HepG2 (cell line): Measurements from ENCODE around the gene STK4. TPM values are rescaled to one million over a fixed set of nuclear protein-coding genes. Genes with fewer than 3 reads are reported as not detected.

Experiments
- ATAC-seq: fragments of 200-7000 bp; cut with Tn5 transposase; 3 replicates; pipeline ENCODE4 v1.9.1; 2020; ENCODE audit warnings: mild to moderate bottlenecking, moderate library complexity
- BruUV-seq: library from RNA; stranded (reverse); fragments of 400-500 nt; replicated peaks from 2 replicates; lab custom pipeline; 2021; lab: Mats Ljungman, UMichigan
- CTCF ChIA-PET: fragments of 300-600 bp; formaldehyde crosslinking; extraction: SDS; loops from one replicate; lab custom pipeline; 2021; ENCODE audit warnings: low total read pairs, inconsistent platforms, low intra/inter-chr PET ratio; lab: Yijun Ruan, JAX
- POLR2A ChIA-PET: fragments of 350-600 bp; sonication (Branson Sonifier 250); formaldehyde crosslinking; loops from one replicate; lab custom pipeline; 2020; ENCODE audit warnings: antibody characterized with exemption, inconsistent platforms; lab: Yijun Ruan, JAX
- DNase-seq: peaks from one replicate; pipeline ENCODE4 v3.0.0-alpha.2; 2015; ENCODE audit warnings: low spot score
- FAIRE-seq: peaks from 3 replicates; lab custom pipeline; 2011; peaks lifted over from hg19 to GRCh38; lab: Jason Lieb, UNC
- H2AFZ ChIP-seq: one replicate; pipeline ENCODE4 v1.6.1; 2011; ENCODE audit warnings: low read length, inconsistent platforms
- H3K27ac ChIP-seq: fragments of 300-600 bp; 3 replicates; pipeline ENCODE4 v1.8.0; 2011; ENCODE audit warnings: mixed run types, mild to moderate bottlenecking, mixed read lengths, low read length, inconsistent platforms; ENCODE audit not compliant: insufficient read depth; ENCODE audit errors: extremely low read length
- H3K27me3 ChIP-seq, 2 experiments: fragments of 200-600 bp in 1 of 2; 2 replicates in 1 of 2; 3 replicates in 1 of 2; pipeline versions ENCODE4 v1.6.0 to v1.8.0; 2011; ENCODE audit warnings: low read length in 2 of 2, mild to moderate bottlenecking in 2 of 2, moderate library complexity in 2 of 2, inconsistent platforms in 1 of 2; ENCODE audit not compliant: insufficient read depth in 2 of 2, control insufficient read depth in 1 of 2
- H3K36me3 ChIP-seq, 2 experiments: fragments of 200-600 bp in 1 of 2; replicated peaks in 1 of 2; 2 replicates in 1 of 2; 3 replicates in 1 of 2; pipeline versions ENCODE4 v1.5.1 to v1.8.0; 2011; ENCODE audit warnings: low read length in 2 of 2, inconsistent platforms in 1 of 2; ENCODE audit not compliant: insufficient read depth in 2 of 2, control insufficient read depth in 1 of 2
- H3K4me1 ChIP-seq: 2 replicates; pipeline ENCODE4 v1.5.1; 2012; ENCODE audit warnings: low read length, inconsistent platforms; ENCODE audit not compliant: insufficient read depth
- H3K4me2 ChIP-seq: 2 replicates; pipeline ENCODE4 v1.6.0; 2011; ENCODE audit warnings: low read depth, low read length, inconsistent platforms
- H3K4me3 ChIP-seq, 3 experiments: fragments of 200-600 bp in 1 of 3; sonication (generic), shearing (Covaris generic) in 1 of 3; replicated peaks in 1 of 3; 2 replicates each; pipeline ENCODE4 v1.5.1; 2011 to 2016; ENCODE audit warnings: low read length in 3 of 3, inconsistent platforms in 2 of 3, low read depth in 2 of 3, mild to moderate bottlenecking in 2 of 3, control low read depth in 1 of 3, mixed read lengths in 1 of 3; ENCODE audit not compliant: insufficient read depth in 1 of 3
- H3K79me2 ChIP-seq: one replicate; pipeline ENCODE4 v1.6.1; 2011; ENCODE audit warnings: low read length, inconsistent platforms; ENCODE audit not compliant: insufficient read depth
- H3K9ac ChIP-seq: 2 replicates; pipeline ENCODE4 v1.6.0; 2011; ENCODE audit warnings: mild to moderate bottlenecking, low read depth, low read length, inconsistent platforms; ENCODE audit not compliant: insufficient read depth
- H3K9me3 ChIP-seq: 2 replicates; pipeline ENCODE4 v1.5.1; 2012; ENCODE audit warnings: mild to moderate bottlenecking, low read length
- H4K20me1 ChIP-seq: 2 replicates; pipeline ENCODE4 v1.6.0; 2011; ENCODE audit warnings: inconsistent platforms, mild to moderate bottlenecking, low read length, moderate library complexity; ENCODE audit not compliant: insufficient read depth
- AKAP8 ChIP-seq: sonication (generic); formaldehyde crosslinking; IDR thresholded peaks from 2 replicates; pipeline ENCODE4 v1.5.1; 2020; ENCODE audit warnings: mild to moderate bottlenecking, missing genetic modification reagents
- ATF7-NPFF ChIP-seq: sonication (generic); formaldehyde crosslinking; IDR thresholded peaks from 2 replicates; pipeline ENCODE4 v1.8.1; 2023; ENCODE audit warnings: mild to moderate bottlenecking, low read depth, missing genetic modification reagents, moderate library complexity
- BATF2 ChIP-seq: sonication (generic); formaldehyde crosslinking; IDR thresholded peaks from 2 replicates; pipeline ENCODE4 v1.8.0; 2022; ENCODE audit warnings: mild to moderate bottlenecking, missing genetic modification reagents, moderate library complexity
- CREB1 ChIP-seq, 2 experiments: fragments of 450-650 bp in 1 of 2; IDR thresholded peaks; 2 replicates each; pipeline ENCODE4 v1.6.1; 2016 to 2017; ENCODE audit warnings: control low read depth in 1 of 2, mild to moderate bottlenecking in 1 of 2, missing compliant biosample characterization in 1 of 2, missing genetic modification characterization in 1 of 2
- ERF ChIP-seq: IDR thresholded peaks from 2 replicates; pipeline ENCODE4 v1.6.1; 2018; ENCODE audit warnings: missing biosample characterization, missing genetic modification reagents
- HES4 ChIP-seq: sonication (generic); formaldehyde crosslinking; IDR thresholded peaks from 2 replicates; pipeline ENCODE4 v1.9.0; 2021; ENCODE audit warnings: mild to moderate bottlenecking, missing genetic modification reagents, borderline replicate concordance
- MZF1 ChIP-seq: sonication (generic); formaldehyde crosslinking; IDR thresholded peaks from 2 replicates; pipeline ENCODE4 v1.8.1; 2023; ENCODE audit warnings: mild to moderate bottlenecking, missing genetic modification reagents, borderline replicate concordance
- PHF20 ChIP-seq: sonication (generic); formaldehyde crosslinking; IDR thresholded peaks from 2 replicates; pipeline ENCODE4 v1.5.0; 2020; ENCODE audit warnings: mild to moderate bottlenecking, missing genetic modification reagents
- PHF8 ChIP-seq: sonication (generic); formaldehyde crosslinking; IDR thresholded peaks from 2 replicates; pipeline ENCODE4 v1.5.0; 2020; ENCODE audit warnings: missing genetic modification reagents
- PLRG1 ChIP-seq: fragments of 450-650 bp; conservative IDR thresholded peaks from 2 replicates; pipeline ENCODE4 v1.6.1; 2016
- RFX1 ChIP-seq: fragments of 450-650 bp; IDR thresholded peaks from 2 replicates; pipeline ENCODE4 v1.6.1; 2017
- RFX5 ChIP-seq: IDR thresholded peaks from 2 replicates; pipeline ENCODE4 v1.6.1; 2011; ENCODE audit warnings: low read depth, low read length, improper control_type of control experiment
- SRSF9 ChIP-seq: fragments of 200-400 bp; formaldehyde crosslinking; IDR thresholded peaks from 2 replicates; pipeline ENCODE4 v1.6.1; 2018; ENCODE audit warnings: borderline replicate concordance, mild to moderate bottlenecking, low read depth, low read length; ENCODE audit not compliant: insufficient read depth, poor library complexity, severe bottlenecking
- SSRP1 ChIP-seq: IDR thresholded peaks from 2 replicates; pipeline ENCODE4 v1.6.1; 2016; ENCODE audit warnings: control low read depth
- ZNF547 ChIP-seq: sonication (generic); formaldehyde crosslinking; IDR thresholded peaks from 2 replicates; pipeline ENCODE4 v1.5.1; 2020; ENCODE audit warnings: mild to moderate bottlenecking, missing genetic modification reagents
- ZNF639 ChIP-seq: conservative IDR thresholded peaks from 2 replicates; pipeline ENCODE4 v1.6.1; 2018; ENCODE audit warnings: missing genetic modification reagents
- ZNF710 ChIP-seq: sonication (generic); formaldehyde crosslinking; IDR thresholded peaks from 2 replicates; pipeline ENCODE4 v1.5.0; 2020; ENCODE audit warnings: mild to moderate bottlenecking, missing genetic modification reagents, borderline replicate concordance
- ZNF841 ChIP-seq: sonication (generic); formaldehyde crosslinking; IDR thresholded peaks from 2 replicates; pipeline ENCODE4 v1.8.1; 2023; ENCODE audit warnings: missing genetic modification reagents, borderline replicate concordance
- ZSCAN29 ChIP-seq: sonication (generic); formaldehyde crosslinking; conservative IDR thresholded peaks from 2 replicates; pipeline ENCODE4 v1.4.0; 2020; ENCODE audit warnings: mild to moderate bottlenecking, missing genetic modification reagents
- WGBS: methylation state at CpG from one replicate; pipeline ENCODE4 v1.1.6; 2017; ENCODE audit warnings: low lambda C conversion rate; 5-methylcytosine and 5-hydroxymethylcytosine counted together
- in situ Hi-C: cut with HindIII; loops from 2 replicates; pipeline ENCODE4 v1.10.0; 2017; ENCODE audit warnings: low pct_unique_long_range_greater_than_20kb; ENCODE audit not compliant: extremely low pct_ligation_motif_present
- intact Hi-C: fragments of 100-400 bp; cut with micrococcal nuclease; formaldehyde crosslinking; loops from one replicate; pipeline ENCODE4 v1.10.0; 2022; ENCODE audit not compliant: unreplicated experiment
- polyA plus RNA-seq, 8 experiments: library from polyadenylated mRNA; depleted of rRNA in 3 of 8; stranded (reverse) in 7 of 8; unstranded in 1 of 8; fragments of >200 nt; fragmentation: Illumina TruSeq in 4 of 8; extraction: Trizol in 4 of 8; gene quantifications; 2 replicates each; pipeline versions ENCODE4 v1.2.1 to v1.2.3, GENCODE V29; 2011 to 2016; ENCODE audit warnings: low read depth in 4 of 8, missing spikeins in 1 of 8, mixed read lengths in 1 of 8; ENCODE audit not compliant: insufficient read depth in 1 of 8
- total RNA-seq, 5 experiments: library from RNA; depleted of rRNA; stranded (reverse); fragments of >200 nt; fragmentation: Illumina TruSeq; extraction: Trizol; gene quantifications; 2 replicates each; pipeline ENCODE4 v1.2.3, GENCODE V29; 2016; ENCODE audit warnings: low read depth in 1 of 5

The STK4 gene
- total and polyA plus RNA-seq, 2 of the 13 experiments (the other 11 are each of a cell fraction or from before 2014, with no cell fraction given) = 25.6 to 38.3 TPM

GRCh38 chr20:45103072-45103471 lies 136.8 kb downstream of the STK4 start:
- H3K36me3 ChIP-seq = no peaks in the 10 kb centered on the region
- 34% methylated on average over 2 of the region's 2 CpGs for WGBS
- DNase-seq = no peak
- H3K27me3 ChIP-seq = peaks cover 1 to 35% of the 10 kb centered on the region in 2 experiments
- no peaks in the 10 kb centered on the region for H3K79me2 ChIP-seq
- no TSS peak for BruUV-seq
- H2AFZ ChIP-seq = no peak overlapping the region
- H4K20me1 ChIP-seq = no peaks in the 10 kb centered on the region
- no peak for ATAC-seq
- H3K9ac ChIP-seq = no peak overlapping the region
- H3K9me3 ChIP-seq = no peaks in the 10 kb centered on the region
- no peak for FAIRE-seq
- intact Hi-C loops (no loop called here), in situ Hi-C loops (no loop called here)
- TF ChIP-seq RFX1 (no peak), PHF20 (no peak), AKAP8 (CRISPR knock-in tag) (no peak), PLRG1 (no peak), HES4 (no peak), ZSCAN29 (CRISPR knock-in tag) (no peak), ERF (no peak), ZNF841 (no peak), RFX5 (no peak), ZNF547 (CRISPR knock-in tag) (no peak), BATF2 (no peak), SRSF9 (no peak), CREB1 (IDR thresholded peaks at IDR 0.05) (no peak), CREB1 (CRISPR knock-in tag; IDR thresholded peaks at IDR 0.05) (no peak), SSRP1 (CRISPR knock-in tag) (no peak), ZNF710 (CRISPR knock-in tag) (no peak), ATF7-NPFF (CRISPR knock-in tag) (no peak), MZF1 (no peak), ZNF639 (no peak), PHF8 (no peak)
- peaks cover 12% of the 10 kb centered on the region for H3K4me1 ChIP-seq
- H3K27ac ChIP-seq = no peak overlapping the region
- H3K4me2 ChIP-seq = no peak overlapping the region
- no peak overlapping the region for H3K4me3 ChIP-seq
- ChIA-PET CTCF (no interaction called here), POLR2A (no interaction called here)
